Liver (tissue), 9 donors: ENCODE data around the gene A4GALT. TPM values are rescaled to one million over a fixed set of nuclear protein-coding genes. Genes with fewer than 3 reads are reported as not detected.

Experiments
- DNase-seq: peaks from one replicate; pipeline ENCODE4 v3.0.0-alpha.2; 2017; ENCODE audit warnings: low spot score
- H3K27ac ChIP-seq, 2 donors: one replicate each; pipeline ENCODE4 v1.7.0; 2013; ENCODE audit warnings: inconsistent platforms in 2 of 2, low read length in 2 of 2, control low read depth in 1 of 2, low read depth in 1 of 2, mild to moderate bottlenecking in 1 of 2
- H3K27me3 ChIP-seq, 4 donors: one replicate each; pipeline versions ENCODE4 v1.6.1 to v1.7.0; 2013; ENCODE audit warnings: low read length in 3 of 4, inconsistent platforms in 1 of 4, mild to moderate bottlenecking in 1 of 4, moderate library complexity in 1 of 4; ENCODE audit not compliant: control insufficient read depth in 4 of 4, insufficient read depth in 4 of 4
- H3K36me3 ChIP-seq, 4 donors: one replicate each; pipeline versions ENCODE4 v1.6.1 to v1.7.0; 2013; ENCODE audit warnings: low read length in 3 of 4, mild to moderate bottlenecking in 3 of 4, low read depth in 1 of 4, moderate library complexity in 1 of 4; ENCODE audit not compliant: control insufficient read depth in 4 of 4, insufficient read depth in 3 of 4
- H3K4me1 ChIP-seq, 4 donors: one replicate each; pipeline versions ENCODE4 v1.6.1 to v1.7.0; 2013; ENCODE audit warnings: low read length in 3 of 4, mild to moderate bottlenecking in 3 of 4, moderate library complexity in 1 of 4; ENCODE audit not compliant: control insufficient read depth in 4 of 4, insufficient read depth in 4 of 4
- H3K4me3 ChIP-seq, 3 donors: one replicate each; pipeline versions ENCODE4 v1.6.1 to v1.7.0; 2013; ENCODE audit warnings: low read length in 3 of 3, control low read depth in 1 of 3, low read depth in 1 of 3, mild to moderate bottlenecking in 1 of 3
- H3K9ac ChIP-seq, 2 donors: one replicate each; pipeline ENCODE4 v1.7.0; 2013; ENCODE audit warnings: low read length in 2 of 2, mild to moderate bottlenecking in 2 of 2, moderate library complexity in 2 of 2, control low read depth in 1 of 2, low read depth in 1 of 2
- H3K9me3 ChIP-seq, 4 donors: one replicate each; pipeline versions ENCODE4 v1.6.1 to v1.7.0; 2013; ENCODE audit warnings: low read length in 3 of 4; ENCODE audit not compliant: control insufficient read depth in 4 of 4
- ATF3 ChIP-seq: IDR thresholded peaks from 2 replicates; pipeline ENCODE4 v1.6.1; 2016; ENCODE audit warnings: antibody characterized with exemption
- CTCF ChIP-seq: fragments of 150-350 bp; IDR thresholded peaks from 2 replicates; pipeline ENCODE4 v1.5.1; 2017; ENCODE audit warnings: improper control_type of control experiment, low read depth, low read length; ENCODE audit not compliant: missing input control
- FOXA1 ChIP-seq: IDR thresholded peaks from 2 replicates; pipeline ENCODE4 v1.6.1; 2016; ENCODE audit warnings: antibody characterized with exemption
- FOXA2 ChIP-seq: IDR thresholded peaks from 2 replicates; pipeline ENCODE4 v1.6.1; 2016; ENCODE audit warnings: antibody characterized with exemption
- GABPA ChIP-seq, 2 donors: IDR thresholded peaks in 1 of 2; conservative IDR thresholded peaks in 1 of 2; 2 replicates each; pipeline ENCODE4 v1.6.1; 2016; ENCODE audit warnings: antibody characterized with exemption in 2 of 2, mild to moderate bottlenecking in 1 of 2, moderate library complexity in 1 of 2
- HNF4A ChIP-seq, 2 donors: conservative IDR thresholded peaks; 2 replicates each; pipeline ENCODE4 v1.6.1; 2016; ENCODE audit warnings: antibody characterized with exemption in 2 of 2, mild to moderate bottlenecking in 2 of 2
- HNF4G ChIP-seq: IDR thresholded peaks from 2 replicates; pipeline ENCODE4 v1.6.1; 2016; ENCODE audit warnings: antibody characterized with exemption
- JUND ChIP-seq, 2 donors: IDR thresholded peaks; 2 replicates each; pipeline ENCODE4 v1.6.1; 2016; ENCODE audit warnings: antibody characterized with exemption in 2 of 2
- MAX ChIP-seq: IDR thresholded peaks from 2 replicates; pipeline ENCODE4 v1.6.1; 2016; ENCODE audit warnings: antibody characterized with exemption
- NR2F2 ChIP-seq: IDR thresholded peaks from 2 replicates; pipeline ENCODE4 v1.6.1; 2016; ENCODE audit warnings: antibody characterized with exemption
- RAD21 ChIP-seq, 2 donors: IDR thresholded peaks; 2 replicates each; pipeline ENCODE4 v1.6.1; 2016; ENCODE audit warnings: antibody characterized with exemption in 2 of 2, mild to moderate bottlenecking in 2 of 2
- REST ChIP-seq: IDR thresholded peaks from 2 replicates; pipeline ENCODE4 v1.6.1; 2016; ENCODE audit warnings: antibody characterized with exemption, mild to moderate bottlenecking
- RXRA ChIP-seq, 2 donors: IDR thresholded peaks; 2 replicates each; pipeline ENCODE4 v1.6.1; 2017 to 2018; ENCODE audit warnings: antibody characterized with exemption in 2 of 2, mild to moderate bottlenecking in 1 of 2
- TAF1 ChIP-seq: conservative IDR thresholded peaks from 2 replicates; pipeline ENCODE4 v1.6.1; 2016; ENCODE audit warnings: antibody characterized with exemption, mild to moderate bottlenecking
- YY1 ChIP-seq: IDR thresholded peaks from 2 replicates; pipeline ENCODE4 v1.6.1; 2016; ENCODE audit warnings: antibody characterized with exemption, mild to moderate bottlenecking
- ZBTB33 ChIP-seq: IDR thresholded peaks from 2 replicates; pipeline ENCODE4 v1.6.1; 2016; ENCODE audit warnings: antibody characterized with exemption
- WGBS: extraction: QIAGEN DNeasy Blood & Tissue Kit; methylation state at CpG from one replicate; pipeline ENCODE4 v1.1.7; 2013; 5-methylcytosine and 5-hydroxymethylcytosine counted together
- polyA plus RNA-seq, 2 donors: library from polyadenylated mRNA; stranded (reverse) in 1 of 2; unstranded in 1 of 2; fragments of 200-250 nt in 1 of 2; fragments of >200 nt in 1 of 2; fragmentation: Nextera tagmentation in 1 of 2; extraction: Ambion mirVana in 1 of 2; gene quantifications; one replicate each; pipeline versions ENCODE4 v1.2.1 to v1.2.3, GENCODE V29; 2013 to 2015
- total RNA-seq, 2 donors: library from RNA; depleted of rRNA; stranded (reverse); fragments of >200 nt; gene quantifications; one replicate each; pipeline ENCODE4 v1.2.3, GENCODE V29; 2014
- donor health status: healthy.
- donor health status: healthy.
- donor health status: healthy.
- donor health status: healthy.
- donor health status: healthy.

The A4GALT gene
- total and polyA plus RNA-seq, 4 donors, result 1.6 to 8.2 (median 2.0) TPM

GRCh38 chr22:42699976-42700352 is 20.7 kb downstream of the A4GALT start (continued):
- TF ChIP-seq ZBTB33 (no peak), HNF4A (conservative IDR thresholded peaks at IDR 0.05) (no peak), GABPA (IDR thresholded peaks at IDR 0.05 in 1 of 2, conservative IDR thresholded peaks at IDR 0.05 in 1 of 2) (no peak), FOXA2 (no peak), FOXA1 (no peak), JUND (IDR thresholded peaks at IDR 0.05) (no peak), RXRA (IDR thresholded peaks at IDR 0.05) (no peak)

- Histone ChIP-seq H3K27me3 (no peaks in the 10 kb centered on the region), H3K27ac (no peak overlapping the region), H3K9ac (no peak overlapping the region), H3K36me3 (no peaks in the 10 kb centered on the region), H3K9me3 (no peaks in the 10 kb centered on the region), H3K4me1 (no peaks in the 10 kb centered on the region), H3K4me3 (no peak overlapping the region)
- WGBS, result 68% methylated on average over 17 of the region's 17 CpGs
- TF ChIP-seq TAF1 (no peak), YY1 (no peak), ATF3 (no peak), RXRA (IDR thresholded peaks at IDR 0.05) (no peak), NR2F2 (no peak), HNF4A (conservative IDR thresholded peaks at IDR 0.05) (no peak), RAD21 (IDR thresholded peaks at IDR 0.05) (no peak), HNF4G (no peak)
- no peak for DNase-seq
Measured at GRCh38 chr22:42699281-42699975, 21.2 kb downstream of the A4GALT start.

GRCh38 chr22:42697542-42698013 is 23.1 kb downstream of the A4GALT start:
- H3K36me3 ChIP-seq, result no peaks in the 10 kb centered on the region
- no peaks in the 10 kb centered on the region for H3K9me3 ChIP-seq
- no peaks in the 10 kb centered on the region for H3K27me3 ChIP-seq
- WGBS, result 72% methylated on average over 16 of the region's 16 CpGs
- H3K4me3 ChIP-seq, result no peak overlapping the region
- no peak overlapping the region for H3K9ac ChIP-seq
- no peak for DNase-seq
- peak in 1 of 2 donors; percentile 57 for TF ChIP-seq JUND (IDR thresholded peaks at IDR 0.05)
- no peak for TF ChIP-seq RXRA (IDR thresholded peaks at IDR 0.05)
- no peak for TF ChIP-seq MAX
- no peak for TF ChIP-seq TAF1
- TF ChIP-seq CTCF, result no peak
- no peak for TF ChIP-seq REST
- TF ChIP-seq GABPA (IDR thresholded peaks at IDR 0.05 in 1 of 2, conservative IDR thresholded peaks at IDR 0.05 in 1 of 2), result no peak
- H3K4me1 ChIP-seq, result no peaks in the 10 kb centered on the region
- H3K27ac ChIP-seq, result no peak overlapping the region
